ENCODE results near the gene HCFC1R1.
A peak's percentile ranks its signal among the peaks of the same experiment; 100 is the strongest.

The HCFC1R1 gene

GRCh38 chr16:3066440-3066748 is 42.7 kb upstream of the HCFC1R1 start:
- no peak overlapping the region for H3K9ac ChIP-seq (ENCODE audit: low read depth, low read length, poor library complexity)
- H4K91ac ChIP-seq (ENCODE audit: low read depth, low read length, poor library complexity) = no peak overlapping the region
- H3K79me1 ChIP-seq (ENCODE audit: low read depth, low read length) = no peaks in the 10 kb centered on the region
- no peaks in the 10 kb centered on the region for H3K36me3 ChIP-seq (replicated peaks in 1 of 2; ENCODE audit: control insufficient read depth in 2 of 2, insufficient read depth in 2 of 2, low read length in 2 of 2)
- no peak overlapping the region for H3K23ac ChIP-seq (ENCODE audit: low read depth, low read length, poor library complexity)
- H3K4me2 ChIP-seq (ENCODE audit: insufficient read depth, low read length, poor library complexity, severe bottlenecking) = no peak overlapping the region
- WGBS, 2 donors (ENCODE audit: extremely low coverage in 2 of 2, insufficient read length in 2 of 2, insufficient replicate concordance in 1 of 2) = no CpG with 5 or more reads among the region's 7 CpGs
- H3K4me3 ChIP-seq (ENCODE audit: low read length in 2 of 2) = no peak overlapping the region
- H2BK120ac ChIP-seq (ENCODE audit: low read depth, low read length) = no peak overlapping the region
- no peak overlapping the region for H2BK12ac ChIP-seq (ENCODE audit: low read length)
- H2AFZ ChIP-seq (ENCODE audit: low read length) = no peak overlapping the region
- DNase-seq (ENCODE audit: low spot score) = no peak
- no peak overlapping the region for H3K4ac ChIP-seq (ENCODE audit: low read length)
- peaks cover 0 to 3% of the 10 kb centered on the region in 2 donors for H3K4me1 ChIP-seq (ENCODE audit: control insufficient read depth in 2 of 2, insufficient read depth in 1 of 2, low read depth in 1 of 2, low read length in 2 of 2)
- H3K18ac ChIP-seq (ENCODE audit: low read length) = no peak overlapping the region
- no peak overlapping the region for H2BK5ac ChIP-seq (ENCODE audit: low read length)
- no peak overlapping the region for H3K14ac ChIP-seq (ENCODE audit: low read length)
- H3K27me3 ChIP-seq (ENCODE audit: control insufficient read depth in 3 of 3, insufficient read depth in 3 of 3, low read depth in 1 of 3, low read length in 3 of 3) = peaks cover 0 to 23% (median 0%) of the 10 kb centered on the region in 3 experiments
- no peaks in the 10 kb centered on the region for H3K9me3 ChIP-seq (replicated peaks in 1 of 2; ENCODE audit: control insufficient read depth in 2 of 2, insufficient read depth in 1 of 2, low read depth in 1 of 2, low read length in 2 of 2)
- H2AK5ac ChIP-seq (ENCODE audit: low read depth, low read length) = no peak overlapping the region
- H3K27ac ChIP-seq (replicated peaks; ENCODE audit: low read length) = no peak overlapping the region
- no peak overlapping the region for H2BK15ac ChIP-seq (ENCODE audit: low read length)
- H4K8ac ChIP-seq (ENCODE audit: low read depth, low read length) = no peak overlapping the region

- H3K27me3 ChIP-seq (ENCODE audit: control insufficient read depth in 3 of 3, insufficient read depth in 3 of 3, low read depth in 1 of 3, low read length in 3 of 3) = peaks cover 0 to 18% (median 0%) of the 10 kb centered on the region in 3 experiments
- H3K4me2 ChIP-seq (ENCODE audit: insufficient read depth, low read length, poor library complexity, severe bottlenecking) = no peak overlapping the region
- H3K4me1 ChIP-seq (ENCODE audit: control insufficient read depth in 2 of 2, insufficient read depth in 1 of 2, low read depth in 1 of 2, low read length in 2 of 2) = peaks cover 0 to 3% of the 10 kb centered on the region in 2 donors
- no peaks in the 10 kb centered on the region for H3K79me1 ChIP-seq (ENCODE audit: low read depth, low read length)
- WGBS, 2 donors (ENCODE audit: extremely low coverage in 2 of 2, insufficient read length in 2 of 2, insufficient replicate concordance in 1 of 2) = no CpG with 5 or more reads among the region's 26 CpGs
- no peak overlapping the region for H3K4me3 ChIP-seq (ENCODE audit: low read length in 2 of 2)
- H2BK12ac ChIP-seq (ENCODE audit: low read length) = peak overlapping the region; percentile 42
- H2BK15ac ChIP-seq (ENCODE audit: low read length) = peak overlapping the region; percentile 59
- no peak overlapping the region for H2BK120ac ChIP-seq (ENCODE audit: low read depth, low read length)
- no peak for DNase-seq (ENCODE audit: low spot score)
- H2AK5ac ChIP-seq (ENCODE audit: low read depth, low read length) = no peak overlapping the region
- no peak overlapping the region for H3K18ac ChIP-seq (ENCODE audit: low read length)
- no peaks in the 10 kb centered on the region for H3K36me3 ChIP-seq (replicated peaks in 1 of 2; ENCODE audit: control insufficient read depth in 2 of 2, insufficient read depth in 2 of 2, low read length in 2 of 2)
- no peak overlapping the region for H3K27ac ChIP-seq (replicated peaks; ENCODE audit: low read length)
- no peak overlapping the region for H3K23ac ChIP-seq (ENCODE audit: low read depth, low read length, poor library complexity)
- no peak overlapping the region for H3K14ac ChIP-seq (ENCODE audit: low read length)
- peak overlapping the region; percentile 65 for H4K91ac ChIP-seq (ENCODE audit: low read depth, low read length, poor library complexity)
- no peak overlapping the region for H3K9ac ChIP-seq (ENCODE audit: low read depth, low read length, poor library complexity)
- no peaks in the 10 kb centered on the region for H3K9me3 ChIP-seq (replicated peaks in 1 of 2; ENCODE audit: control insufficient read depth in 2 of 2, insufficient read depth in 1 of 2, low read depth in 1 of 2, low read length in 2 of 2)
- H4K8ac ChIP-seq (ENCODE audit: low read depth, low read length) = no peak overlapping the region
- peak overlapping the region; percentile 11 for H2BK5ac ChIP-seq (ENCODE audit: low read length)
- H3K4ac ChIP-seq (ENCODE audit: low read length) = no peak overlapping the region
- no peak overlapping the region for H2AFZ ChIP-seq (ENCODE audit: low read length)
These were observed 42.1 kb upstream of the HCFC1R1 start for GRCh38 chr16:3065742-3066439.

DNA sequence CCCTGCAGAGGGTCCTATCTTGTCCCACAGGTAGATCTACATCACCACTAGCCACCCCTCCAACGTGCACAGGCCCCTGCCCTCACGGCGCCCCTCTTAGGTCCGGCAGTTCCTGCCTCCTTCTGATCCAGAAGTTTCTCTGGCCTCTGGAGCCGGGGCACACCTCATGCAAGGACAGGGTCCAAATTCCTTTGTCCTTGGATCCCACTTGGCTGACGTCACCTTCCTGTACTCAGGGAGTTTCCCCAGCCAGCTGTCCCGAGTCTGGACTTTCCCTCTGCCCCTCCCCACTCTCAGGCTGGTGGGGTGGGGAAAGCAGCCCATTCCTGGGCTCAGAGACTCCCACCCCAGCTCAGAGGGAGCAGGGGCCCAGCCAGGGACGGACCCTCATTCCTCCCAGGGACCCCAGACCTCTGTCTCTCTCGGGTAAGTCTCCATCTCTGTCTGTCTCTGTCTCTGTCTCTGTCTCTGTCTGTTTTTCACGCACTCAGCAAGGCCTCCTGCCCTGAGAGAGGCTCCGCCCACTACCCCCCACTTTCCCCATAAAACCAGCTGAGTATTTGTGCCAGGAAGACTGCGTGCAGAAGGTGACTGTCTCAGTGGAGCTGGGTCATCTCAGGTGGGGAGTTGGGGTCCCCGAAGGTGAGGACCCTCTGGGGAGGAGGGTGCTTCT is 41.5 kb upstream of the HCFC1R1 start, which contains the start of gene IL32:
Gene IL32, plus strand, starts transcription at position 572 of the 673 bp plus-strand sequence. CDS start 172 bp downstream, outside the sequence.
- Histone ChIP-seq H2BK15ac (ENCODE audit: low read length) (peak within 1 kb of the TSS; percentile 59), H2BK120ac (ENCODE audit: low read depth, low read length) (peak within 1 kb of the TSS; percentile 49), H2AFZ (ENCODE audit: low read length) (no peak within 1 kb of the TSS), H4K8ac (ENCODE audit: low read depth, low read length) (peak within 1 kb of the TSS; percentile 73), H3K4me3 (ENCODE audit: low read length in 2 of 2) (no peak within 1 kb of the TSS), H3K23ac (ENCODE audit: low read depth, low read length, poor library complexity) (peak within 1 kb of the TSS; percentile 57), H3K4me2 (ENCODE audit: insufficient read depth, low read length, poor library complexity, severe bottlenecking) (no peak within 1 kb of the TSS), H2BK5ac (ENCODE audit: low read length) (peak within 1 kb of the TSS; percentile 11), H3K9me3 (replicated peaks in 1 of 2; ENCODE audit: control insufficient read depth in 2 of 2, insufficient read depth in 1 of 2, low read depth in 1 of 2, low read length in 2 of 2) (no peaks in the 10 kb centered on the region), H2BK12ac (ENCODE audit: low read length) (peak within 1 kb of the TSS; percentile 42), H3K9ac (ENCODE audit: low read depth, low read length, poor library complexity) (no peak within 1 kb of the TSS), H3K18ac (ENCODE audit: low read length) (peak within 1 kb of the TSS; percentile 31), H3K4me1 (ENCODE audit: control insufficient read depth in 2 of 2, insufficient read depth in 1 of 2, low read depth in 1 of 2, low read length in 2 of 2) (peaks cover 0 to 3% of the 10 kb centered on the region in 2 donors), H2AK5ac (ENCODE audit: low read depth, low read length) (peak within 1 kb of the TSS; percentile 53), H3K27ac (replicated peaks; ENCODE audit: low read length) (no peak within 1 kb of the TSS), H4K91ac (ENCODE audit: low read depth, low read length, poor library complexity) (peak within 1 kb of the TSS; percentile 65), H3K14ac (ENCODE audit: low read length) (no peak within 1 kb of the TSS), H3K4ac (ENCODE audit: low read length) (no peak within 1 kb of the TSS), H3K27me3 (ENCODE audit: control insufficient read depth in 3 of 3, insufficient read depth in 3 of 3, low read depth in 1 of 3, low read length in 3 of 3) (peaks cover 0 to 17% (median 0%) of the 10 kb centered on the region in 3 experiments), H3K36me3 (replicated peaks in 1 of 2; ENCODE audit: control insufficient read depth in 2 of 2, insufficient read depth in 2 of 2, low read length in 2 of 2) (no peaks in the 10 kb centered on the region), H3K79me1 (ENCODE audit: low read depth, low read length) (no peaks in the 10 kb centered on the region)
- no CpG with 5 or more reads among the region's 13 CpGs for WGBS, 2 donors (ENCODE audit: extremely low coverage in 2 of 2, insufficient read length in 2 of 2, insufficient replicate concordance in 1 of 2)
- no peak for DNase-seq (ENCODE audit: low spot score)

GRCh38 chr16:3063625-3064386 is 40.1 kb upstream of the HCFC1R1 start:
- DNase-seq (ENCODE audit: low spot score) = no peak
- no peaks in the 10 kb centered on the region for H3K36me3 ChIP-seq (replicated peaks in 1 of 2; ENCODE audit: control insufficient read depth in 2 of 2, insufficient read depth in 2 of 2, low read length in 2 of 2)
- no peak overlapping the region for H3K27ac ChIP-seq (replicated peaks; ENCODE audit: low read length)
- H4K91ac ChIP-seq (ENCODE audit: low read depth, low read length, poor library complexity) = no peak overlapping the region
- H2AK5ac ChIP-seq (ENCODE audit: low read depth, low read length) = no peak overlapping the region
- no peak overlapping the region for H3K9ac ChIP-seq (ENCODE audit: low read depth, low read length, poor library complexity)
- H2AFZ ChIP-seq (ENCODE audit: low read length) = no peak overlapping the region
- H3K79me1 ChIP-seq (ENCODE audit: low read depth, low read length) = peaks cover 1% of the 10 kb centered on the region
- H3K27me3 ChIP-seq (ENCODE audit: control insufficient read depth in 3 of 3, insufficient read depth in 3 of 3, low read depth in 1 of 3, low read length in 3 of 3) = peaks cover 0 to 17% (median 0%) of the 10 kb centered on the region in 3 experiments
- no peak overlapping the region for H2BK120ac ChIP-seq (ENCODE audit: low read depth, low read length)
- no peak overlapping the region for H3K23ac ChIP-seq (ENCODE audit: low read depth, low read length, poor library complexity)
- no peak overlapping the region for H3K18ac ChIP-seq (ENCODE audit: low read length)
- no peak overlapping the region for H3K4me2 ChIP-seq (ENCODE audit: insufficient read depth, low read length, poor library complexity, severe bottlenecking)
- H3K4me1 ChIP-seq (ENCODE audit: control insufficient read depth in 2 of 2, insufficient read depth in 1 of 2, low read depth in 1 of 2, low read length in 2 of 2) = peaks cover 5 to 8% of the 10 kb centered on the region in 2 donors
- WGBS, 2 donors (ENCODE audit: extremely low coverage in 2 of 2, insufficient read length in 2 of 2, insufficient replicate concordance in 1 of 2) = no CpG with 5 or more reads among the region's 8 CpGs
- H2BK12ac ChIP-seq (ENCODE audit: low read length) = no peak overlapping the region
- H3K4me3 ChIP-seq (ENCODE audit: low read length in 2 of 2) = no peak overlapping the region
- H3K14ac ChIP-seq (ENCODE audit: low read length) = no peak overlapping the region
- no peak overlapping the region for H2BK5ac ChIP-seq (ENCODE audit: low read length)
- no peak overlapping the region for H4K8ac ChIP-seq (ENCODE audit: low read depth, low read length)
- H2BK15ac ChIP-seq (ENCODE audit: low read length) = no peak overlapping the region
- no peak overlapping the region for H3K4ac ChIP-seq (ENCODE audit: low read length)
- no peaks in the 10 kb centered on the region for H3K9me3 ChIP-seq (replicated peaks in 1 of 2; ENCODE audit: control insufficient read depth in 2 of 2, insufficient read depth in 1 of 2, low read depth in 1 of 2, low read length in 2 of 2)

Measured in neuronal stem cell (in vitro differentiated cells).